Measurements from ENCODE around the gene TMEM218.
"Not testable (repeated sequence)": the region's sequence is repeated elsewhere in the genome, so short reads cannot be mapped to it uniquely, and the experiment has no call there.

Gene TMEM218

GRCh38 chr11:125128450-125128849, 17.0 kb upstream of the TMEM218 start:
- no peak for DNase-seq

- DNase-seq = no peak
Observed at GRCh38 chr11:125124618-125124992, 13.2 kb upstream of the TMEM218 start.

- peak; percentile 10 to 37 for DNase-seq
Observed at GRCh38 chr11:125123947-125124617, 12.7 kb upstream of the TMEM218 start.

GRCh38 chr11:125123194-125123946, 11.9 kb upstream of the TMEM218 start:
- DNase-seq = no peak

GRCh38 chr11:125117429-125117828, 6.0 kb upstream of the TMEM218 start:
- DNase-seq = no peak

- no peak for DNase-seq
Observed at GRCh38 chr11:125114518-125114917, 3.1 kb upstream of the TMEM218 start.

GRCh38 chr11:125112208-125112604, 780 bp upstream of the TMEM218 start:
- DNase-seq = no peak

- peak; percentile 29 to 48 for DNase-seq
Observed at GRCh38 chr11:125111001-125111342, 454 bp downstream of the TMEM218 start.

GRCh38 chr11:125110506-125110905, 920 bp downstream of the TMEM218 start:
- DNase-seq = no peak

- DNase-seq = no peak
Observed at GRCh38 chr11:125108469-125108868, 3.0 kb downstream of the TMEM218 start.

- no peak for DNase-seq
Observed at GRCh38 chr11:125105926-125106325, 5.5 kb downstream of the TMEM218 start.

GRCh38 chr11:125102510-125102909, 8.9 kb downstream of the TMEM218 start:
- DNase-seq = no peak

GRCh38 chr11:125102025-125102424, 9.4 kb downstream of the TMEM218 start:
- no peak for DNase-seq

GRCh38 chr11:125101596-125101995, 9.8 kb downstream of the TMEM218 start:
- no peak for DNase-seq

- DNase-seq = no peak
Observed at GRCh38 chr11:125100136-125100535, 11.3 kb downstream of the TMEM218 start.

- DNase-seq = no peak
Observed at GRCh38 chr11:125094731-125095130, 16.7 kb downstream of the TMEM218 start.

- DNase-seq = no peak
Observed at GRCh38 chr11:125093502-125093901, 17.9 kb downstream of the TMEM218 start.

- DNase-seq = no peak
Observed at GRCh38 chr11:125092669-125093068, 18.8 kb downstream of the TMEM218 start.

- no peak for DNase-seq
Observed at GRCh38 chr11:125091877-125092664, 19.4 kb downstream of the TMEM218 start.

GRCh38 chr11:125091247-125091876, 20.1 kb downstream of the TMEM218 start:
- DNase-seq = peak; percentile 60 to 67

GRCh38 chr11:125090816-125091215, 20.6 kb downstream of the TMEM218 start:
- no peak for DNase-seq

- DNase-seq = not testable (repeated sequence)
Observed at GRCh38 chr11:125090151-125090550, 21.3 kb downstream of the TMEM218 start.

GRCh38 chr11:125089481-125089880, 21.9 kb downstream of the TMEM218 start:
- DNase-seq = not testable (repeated sequence)

Data from Kasumi-1 (cell line).